NCI-H345 (cell line): ENCODE data around the gene GPR158.

ENCODE experiments used
- DNase-seq: peaks from one replicate; lab custom pipeline; 2025; lab: John Stamatoyannopoulos, UW

The GPR158 gene

DNA sequence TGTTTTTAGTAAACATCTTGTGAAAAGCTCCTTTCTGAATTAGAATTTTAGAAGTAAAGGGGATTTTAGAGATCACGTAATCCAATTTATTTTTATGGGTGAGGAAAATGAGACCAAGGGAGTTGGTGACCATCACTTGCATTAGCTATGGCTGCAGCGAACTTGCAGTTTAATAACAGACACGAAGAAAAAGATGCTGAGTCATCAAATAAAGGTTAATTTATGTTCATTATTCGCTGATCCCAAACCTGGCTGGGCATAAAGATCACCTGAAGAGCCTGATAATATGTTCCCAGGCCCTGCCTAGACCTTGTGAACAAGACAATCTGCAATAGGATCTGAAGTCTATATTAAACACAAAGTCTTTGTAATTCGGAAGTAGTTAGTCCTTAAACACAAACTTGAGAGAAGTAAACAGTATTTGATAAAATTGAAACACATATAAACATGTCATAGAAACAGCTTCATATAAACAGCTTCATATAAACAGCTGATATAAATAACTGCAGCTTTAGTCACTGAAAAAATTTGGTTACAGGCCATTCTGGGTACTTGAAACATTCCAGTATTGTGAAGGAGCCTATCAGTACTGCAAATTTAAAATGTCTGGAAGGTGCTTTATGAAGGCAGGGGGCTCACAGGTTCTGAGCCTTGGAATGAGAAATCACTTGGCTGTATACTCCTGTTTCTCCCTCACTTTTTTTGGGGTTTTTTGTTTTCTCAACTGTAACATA, 16.5 kb downstream of the GPR158 start:
- DNase-seq = no peak

DNA sequence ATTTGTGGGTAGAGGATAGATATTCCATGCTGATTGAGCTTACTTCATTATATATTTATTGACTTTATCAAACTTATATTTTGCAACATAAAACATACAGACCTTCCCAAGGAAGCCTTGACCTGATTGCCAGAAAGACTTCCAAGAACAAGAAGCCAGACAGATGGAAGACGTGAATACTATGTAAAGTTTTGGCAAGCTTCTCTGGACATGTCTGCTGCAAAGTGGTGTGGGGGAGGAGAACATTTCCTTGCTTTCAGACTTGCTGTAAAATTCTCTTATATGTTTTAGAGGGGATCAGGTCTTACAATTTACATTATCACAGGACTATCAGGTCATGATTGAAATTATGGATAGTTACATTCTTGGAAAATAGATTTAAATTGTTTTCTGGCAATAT, 23.4 kb downstream of the GPR158 start:
- DNase-seq = no peak

DNA sequence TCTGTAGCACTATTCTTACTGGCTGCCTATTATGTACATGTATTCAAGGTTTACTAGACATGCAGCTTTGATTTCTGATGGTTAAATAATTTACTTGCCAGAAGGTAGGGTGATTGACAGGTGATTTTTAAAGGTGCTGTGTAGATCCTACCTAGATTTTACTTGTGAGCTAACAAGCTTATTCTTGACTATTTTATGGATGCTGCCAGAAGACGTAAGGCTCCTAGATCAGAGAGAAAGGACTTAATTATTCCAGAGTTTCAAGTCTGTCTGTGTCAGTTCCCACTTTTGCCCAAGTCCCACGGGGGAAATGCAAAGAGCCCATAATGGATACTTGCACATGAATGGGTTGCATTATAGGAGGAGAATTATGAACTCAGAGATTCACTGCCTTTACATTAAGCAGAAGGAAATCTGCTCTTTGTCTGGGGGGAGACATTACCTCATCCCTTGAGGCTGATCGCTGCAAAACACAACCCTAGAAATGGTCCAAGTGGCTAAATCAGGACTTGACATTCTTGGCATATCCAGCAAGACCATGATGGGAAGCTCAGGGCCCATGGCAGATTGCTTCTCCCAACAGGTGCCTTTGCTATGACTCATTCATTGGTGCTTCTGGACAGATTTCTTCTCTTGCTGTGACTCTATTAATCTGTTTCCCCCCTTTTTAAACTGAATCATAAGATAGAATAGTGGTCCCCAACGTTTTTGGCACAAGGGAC, 32.1 kb downstream of the GPR158 start:
- no peak for DNase-seq

DNA sequence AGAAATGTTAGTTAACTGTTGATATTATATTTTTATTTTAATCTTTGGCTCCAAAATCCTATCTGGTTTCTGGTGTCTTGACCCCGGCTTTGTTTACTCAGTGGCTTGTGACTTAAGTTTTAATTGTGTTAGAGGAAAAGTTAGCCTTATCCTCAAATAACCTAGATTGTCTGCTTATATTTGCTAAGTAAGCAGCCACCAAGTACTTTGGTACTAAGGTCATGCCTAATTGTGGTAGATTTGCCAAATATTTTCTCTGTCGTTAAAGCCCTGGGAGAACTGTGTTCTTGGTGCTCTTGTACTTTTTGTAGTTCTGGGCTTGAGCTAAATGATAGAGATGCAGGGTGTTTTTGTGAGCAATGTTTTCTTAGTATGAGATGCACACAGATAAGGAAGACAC, 34.8 kb downstream of the GPR158 start:
- DNase-seq = no peak

DNA sequence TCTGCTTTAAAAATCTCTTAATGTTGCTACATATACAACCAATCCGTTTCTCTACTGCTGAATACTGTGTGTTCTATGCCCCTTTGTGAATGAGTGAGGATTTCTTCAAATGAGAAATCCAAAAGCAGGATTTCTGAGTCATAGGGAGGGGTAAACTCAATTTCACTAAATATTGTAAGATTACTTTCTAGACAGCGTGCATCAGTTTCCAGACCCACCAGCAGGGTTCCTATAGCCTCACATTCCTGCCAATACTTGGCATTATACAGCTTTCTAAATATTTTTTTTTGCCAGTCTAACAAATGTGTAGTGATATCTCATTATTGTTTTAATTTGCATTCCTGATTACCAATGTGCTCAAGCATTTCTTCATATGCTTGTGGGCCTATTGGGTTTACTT, 35.5 kb downstream of the GPR158 start:
- DNase-seq = no peak

DNA sequence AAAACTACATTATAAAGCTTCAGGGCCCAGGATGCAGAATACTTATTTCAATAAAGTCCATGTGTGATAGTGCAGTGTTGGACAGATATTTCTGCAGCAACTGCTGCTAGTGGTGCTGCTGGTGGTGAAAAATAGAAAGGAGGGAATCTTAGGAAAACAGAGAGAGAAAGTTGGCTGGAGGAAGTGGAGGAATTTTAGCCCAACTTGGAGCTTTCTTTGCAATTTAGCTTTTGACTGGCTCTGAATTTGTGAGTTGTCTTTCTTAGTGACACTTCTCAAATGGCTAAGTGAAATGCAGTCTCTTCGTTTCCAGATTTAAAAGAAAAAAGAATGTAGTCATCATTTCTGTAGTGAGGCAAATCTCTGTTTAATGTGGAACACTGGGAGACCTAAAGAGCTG, 45.4 kb downstream of the GPR158 start:
- DNase-seq = no peak

DNA sequence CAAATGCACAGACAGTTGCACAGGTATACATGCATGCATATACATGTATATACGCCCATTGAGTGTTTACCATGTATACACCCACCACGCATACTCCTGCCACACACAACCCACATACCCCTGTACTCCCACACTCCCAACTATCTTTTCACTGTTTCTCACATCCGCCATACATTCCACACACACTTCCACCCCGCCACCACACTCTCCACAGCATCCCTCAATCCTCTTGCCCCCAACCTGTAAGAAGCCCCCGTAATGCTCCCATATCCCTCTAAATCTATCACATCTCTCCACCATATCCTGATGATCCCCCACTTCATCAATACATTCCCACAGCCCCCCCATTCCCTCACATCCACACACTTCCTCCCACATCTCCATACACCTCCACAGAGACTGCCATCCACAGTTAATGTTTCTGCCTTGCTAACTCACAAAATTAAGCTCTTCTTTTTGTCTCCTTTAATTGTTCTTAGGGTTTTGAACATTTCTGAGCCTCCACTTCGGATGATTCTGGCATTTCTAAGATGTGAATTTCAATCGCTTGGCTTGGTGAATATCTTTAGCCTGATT, 47.4 kb downstream of the GPR158 start:
- DNase-seq = no peak

DNA sequence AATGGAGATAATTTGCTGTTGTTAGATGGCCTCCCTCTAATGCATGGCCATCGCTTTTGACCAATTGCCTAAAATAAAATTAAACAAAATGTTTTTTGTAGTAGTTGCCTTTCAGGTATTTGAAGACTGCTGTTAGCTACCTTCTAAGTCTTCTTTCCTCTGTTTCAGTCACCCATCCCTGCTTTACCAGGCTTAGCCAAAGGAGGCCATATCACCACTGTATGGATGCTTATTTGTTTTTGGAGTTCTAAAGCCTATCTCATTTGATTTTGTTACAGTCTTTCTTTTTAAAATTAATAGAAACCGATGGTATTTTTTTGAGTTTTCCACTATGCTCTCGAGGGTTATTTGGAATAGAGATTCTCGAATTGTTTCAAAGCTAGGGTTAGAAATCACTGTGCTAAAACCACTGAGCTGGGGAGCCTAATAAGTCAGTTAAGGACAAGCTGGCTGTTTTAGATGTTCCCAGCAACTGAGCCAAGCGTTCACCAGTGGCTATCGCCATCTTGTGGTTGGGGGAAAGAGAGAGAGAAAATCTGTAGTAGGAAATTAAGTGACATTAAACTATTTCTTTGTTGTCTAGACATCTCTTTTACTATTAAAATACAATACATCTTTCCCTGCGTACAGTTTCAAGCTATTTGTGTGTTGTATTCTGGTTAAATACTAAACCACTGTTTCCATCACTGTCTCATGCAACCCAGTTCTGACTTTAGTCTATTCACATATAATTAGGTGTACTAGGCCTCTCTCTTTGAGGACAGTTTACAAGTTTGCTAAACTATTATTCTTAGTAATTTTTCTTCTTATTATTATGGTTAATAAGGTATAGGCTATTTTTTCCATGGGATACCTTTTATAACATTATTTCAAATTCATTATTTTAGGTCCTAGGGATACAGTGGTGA, 52.2 kb downstream of the GPR158 start:
- peak; percentile 24 for DNase-seq

DNA sequence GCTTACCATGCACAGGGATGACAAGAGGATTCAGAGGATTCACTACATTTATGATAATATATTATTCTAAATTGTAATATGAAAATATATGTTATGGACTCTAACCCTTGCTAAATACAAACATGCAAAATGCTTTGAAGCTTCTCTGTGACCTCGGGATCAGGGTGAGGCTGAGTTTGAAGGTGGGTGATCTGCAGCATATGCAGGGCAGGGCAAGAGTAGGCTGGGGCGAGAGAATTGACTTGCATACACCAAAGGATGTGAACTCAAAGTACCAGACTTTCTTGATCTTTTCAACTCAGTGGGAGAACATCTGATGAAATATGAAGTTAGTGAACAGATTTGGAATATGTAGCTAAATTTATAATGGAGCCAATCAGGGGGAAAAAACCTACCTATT, 57.0 kb downstream of the GPR158 start:
- DNase-seq = no peak

DNA sequence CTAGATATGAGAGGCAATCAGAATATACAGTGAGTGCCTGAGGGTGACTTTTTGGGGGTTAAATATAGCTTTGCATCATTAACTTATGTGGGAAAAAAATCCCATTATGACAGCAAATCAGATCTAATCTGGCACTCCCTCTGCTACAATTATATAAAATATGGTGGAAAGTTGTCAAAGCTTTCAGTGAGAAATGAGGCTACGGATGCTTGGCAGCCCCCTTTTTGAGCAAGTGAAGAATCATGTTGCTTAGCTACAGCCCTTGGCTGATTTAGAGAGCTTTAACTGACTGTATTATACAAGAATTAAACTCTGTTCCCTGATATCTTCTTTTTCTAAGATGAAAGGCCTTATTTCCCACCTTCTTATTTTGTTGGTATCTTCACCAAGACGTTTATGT, 57.4 kb downstream of the GPR158 start:
- DNase-seq = no peak

DNA sequence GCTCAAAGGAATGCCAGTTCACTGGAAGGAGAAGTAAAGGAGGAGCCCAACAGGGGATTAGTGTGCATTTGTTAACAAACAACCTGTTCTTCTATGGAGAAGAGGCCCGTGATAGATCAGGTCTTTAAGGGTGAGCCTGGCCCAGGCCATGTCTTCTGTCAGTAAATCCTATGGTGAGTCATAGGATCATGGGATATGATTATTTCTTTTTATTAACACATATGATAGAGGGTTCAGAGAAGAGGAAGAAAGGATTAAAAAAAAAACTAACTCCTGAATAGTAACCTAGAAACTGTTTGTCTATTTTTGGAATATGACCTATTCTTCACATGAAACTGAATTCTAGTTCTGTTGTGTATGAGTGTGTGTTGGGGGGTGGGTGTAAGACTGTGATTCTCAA, 70.4 kb downstream of the GPR158 start:
- no peak for DNase-seq

DNA sequence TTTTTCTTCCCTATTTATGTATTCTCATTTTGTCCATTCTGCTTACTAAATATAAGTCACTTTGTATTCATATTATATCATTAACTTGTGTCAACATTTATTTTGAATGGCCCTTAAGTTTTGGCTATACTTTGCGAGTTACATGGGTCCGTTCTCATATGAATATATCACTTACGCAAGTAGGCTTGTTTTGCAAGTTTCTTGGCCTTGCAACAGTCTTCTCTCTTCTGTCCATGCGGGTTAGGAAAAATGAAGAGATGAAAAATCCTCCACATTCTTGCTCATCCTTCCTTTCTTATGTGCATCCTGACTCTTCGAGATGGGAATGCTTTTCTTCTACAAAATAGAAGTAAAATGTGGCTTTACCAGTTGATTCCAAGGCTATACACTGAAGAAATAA, 82.8 kb downstream of the GPR158 start:
- no peak for DNase-seq

DNA sequence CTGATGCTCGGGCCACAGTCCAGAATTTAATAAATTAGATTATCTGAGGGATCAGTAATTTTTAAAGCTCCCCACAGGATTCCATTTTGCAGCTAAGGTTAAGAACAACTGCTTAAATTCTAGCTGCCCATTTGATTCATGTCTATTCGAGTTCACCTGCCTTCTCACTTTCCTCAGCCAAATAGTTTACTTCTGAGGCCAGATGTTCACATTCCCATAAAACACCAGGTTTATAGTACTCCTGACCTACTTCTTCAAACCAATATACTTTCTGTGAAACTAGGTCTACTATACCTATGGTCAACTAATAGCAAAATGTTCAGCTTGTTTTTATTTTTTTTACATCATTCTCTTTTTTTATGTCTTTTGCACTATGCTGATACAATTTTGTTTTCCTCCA, 86.3 kb downstream of the GPR158 start:
- DNase-seq = no peak

DNA sequence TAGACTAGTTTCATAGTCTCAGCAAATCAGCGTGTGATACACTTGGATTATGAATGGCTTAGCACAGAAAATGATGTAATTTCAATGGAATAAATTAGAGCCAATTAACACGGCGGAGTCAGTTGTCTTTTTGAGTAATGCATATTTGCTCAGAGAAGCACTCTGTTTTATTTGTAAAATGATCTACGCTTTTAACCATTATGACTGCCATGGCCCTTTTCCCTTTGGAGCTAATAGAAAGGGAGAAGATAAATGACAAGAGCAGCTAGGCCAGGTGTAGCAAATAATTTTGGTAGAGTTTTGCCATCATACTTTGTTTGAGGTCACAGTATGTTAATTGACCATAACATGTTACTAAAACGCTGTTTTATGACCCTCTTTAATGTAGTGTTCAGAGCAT, 86.8 kb downstream of the GPR158 start:
- DNase-seq = no peak

DNA sequence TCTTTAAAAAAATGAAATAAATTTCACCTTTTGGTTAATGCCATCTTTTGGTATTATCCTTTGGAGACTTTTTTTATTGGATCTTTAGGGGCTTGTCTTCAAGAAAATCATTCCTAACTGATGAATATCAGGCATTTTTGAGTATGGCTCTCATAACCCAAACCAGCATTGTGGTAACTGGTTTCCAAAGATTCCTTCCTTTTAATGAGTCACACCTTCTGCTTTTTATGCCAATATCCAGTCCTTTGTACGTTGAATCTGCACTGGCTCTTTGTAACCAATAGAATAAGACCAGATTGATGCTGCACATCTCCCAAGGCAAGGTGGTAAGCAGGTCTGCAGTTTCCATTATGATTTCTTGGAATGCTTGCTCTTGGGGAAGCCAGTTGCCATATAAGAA, 89.1 kb downstream of the GPR158 start:
- no peak for DNase-seq

DNA sequence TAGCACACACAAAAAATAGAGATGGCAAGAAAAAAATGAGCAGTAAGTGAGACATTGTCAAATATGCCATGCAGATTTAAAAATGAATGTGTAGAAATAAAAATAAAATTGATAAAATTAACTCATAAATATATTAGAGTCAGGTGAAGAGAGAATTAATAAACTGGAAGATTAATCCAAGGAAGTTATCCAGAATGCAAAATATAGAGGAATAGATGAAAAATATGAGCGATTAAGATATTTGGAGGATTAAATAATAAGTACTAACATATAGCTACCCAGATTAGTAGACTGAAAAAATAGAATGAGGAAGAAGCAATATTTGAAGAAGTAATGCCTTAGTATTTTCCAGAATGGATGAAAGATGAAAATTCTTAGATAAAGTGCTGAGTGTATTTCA, 103.4 kb downstream of the GPR158 start:
- DNase-seq = no peak

DNA sequence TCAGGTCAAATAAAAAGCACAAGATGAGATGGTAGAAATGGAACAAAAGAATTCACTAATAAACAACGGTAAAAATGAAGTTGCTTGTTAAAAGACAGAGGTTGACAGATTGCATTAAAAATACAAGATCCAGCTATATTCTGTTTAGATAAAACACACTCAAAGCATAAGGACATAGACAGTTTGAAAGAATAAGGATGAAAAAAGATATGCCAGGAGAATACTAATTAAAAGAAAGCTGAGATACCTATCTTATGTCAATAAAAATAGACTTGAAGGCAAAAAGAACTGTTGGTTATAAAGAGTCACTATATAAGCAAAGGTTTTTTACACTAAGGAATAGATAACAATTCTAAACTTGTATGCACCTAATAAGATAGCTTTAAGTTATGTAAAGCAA, 105.3 kb downstream of the GPR158 start:
- DNase-seq = no peak

DNA sequence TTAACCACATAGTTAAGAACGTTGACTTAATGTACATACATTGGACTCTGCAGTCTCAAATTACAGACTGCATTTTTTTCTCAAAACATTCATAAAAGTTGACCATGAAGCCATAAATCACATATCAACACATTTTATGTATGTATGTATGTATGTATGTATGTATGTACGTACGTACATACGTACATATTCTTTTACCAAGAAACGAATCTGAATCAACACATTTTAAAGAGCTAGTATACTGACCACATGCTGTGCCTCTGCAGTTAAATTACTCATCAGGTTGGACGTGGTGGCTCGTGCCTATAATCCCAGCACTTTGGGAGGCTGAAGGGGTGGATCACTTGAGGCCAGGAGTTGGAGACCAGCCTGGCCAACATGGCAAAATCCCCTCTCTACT, 105.8 kb downstream of the GPR158 start:
- no peak for DNase-seq

DNA sequence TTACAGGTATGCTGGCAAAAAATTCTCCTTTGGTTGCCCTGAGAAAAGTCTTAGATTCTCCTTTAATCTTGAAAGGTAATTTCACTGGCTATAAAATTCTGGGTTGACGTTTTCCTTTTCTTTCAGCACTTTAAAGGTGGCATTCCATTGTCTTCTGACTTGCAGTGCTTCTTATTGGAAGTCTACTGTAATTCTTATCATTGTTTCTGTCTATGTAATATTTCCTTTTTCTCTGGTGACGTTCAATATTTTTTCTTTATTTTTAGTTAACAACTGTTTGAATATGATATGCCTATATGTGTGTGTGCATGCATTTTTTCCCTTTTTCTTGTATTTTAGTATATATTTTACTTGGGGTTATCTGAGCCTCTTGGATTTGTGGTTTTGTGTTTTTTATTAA, 111.0 kb downstream of the GPR158 start:
- no peak for DNase-seq

DNA sequence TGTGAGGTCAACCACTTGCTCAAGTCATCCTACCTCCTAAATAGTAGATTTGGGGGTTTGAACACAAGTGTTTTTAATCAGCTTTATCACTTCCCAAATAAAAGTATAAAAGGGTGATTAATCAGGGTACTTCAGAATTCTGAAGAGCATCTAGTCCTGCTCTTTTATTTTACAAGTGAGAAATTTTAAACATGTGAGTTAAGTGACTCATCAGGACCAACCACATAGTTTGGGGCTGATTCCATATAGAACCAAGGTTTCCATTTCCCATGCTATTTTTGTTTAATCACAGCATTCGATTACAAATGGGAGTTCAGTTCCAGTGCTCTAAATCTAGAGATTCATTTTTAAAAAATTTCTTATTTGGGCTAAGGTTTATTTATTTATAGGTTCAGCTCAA, 113.4 kb downstream of the GPR158 start:
- no peak for DNase-seq

DNA sequence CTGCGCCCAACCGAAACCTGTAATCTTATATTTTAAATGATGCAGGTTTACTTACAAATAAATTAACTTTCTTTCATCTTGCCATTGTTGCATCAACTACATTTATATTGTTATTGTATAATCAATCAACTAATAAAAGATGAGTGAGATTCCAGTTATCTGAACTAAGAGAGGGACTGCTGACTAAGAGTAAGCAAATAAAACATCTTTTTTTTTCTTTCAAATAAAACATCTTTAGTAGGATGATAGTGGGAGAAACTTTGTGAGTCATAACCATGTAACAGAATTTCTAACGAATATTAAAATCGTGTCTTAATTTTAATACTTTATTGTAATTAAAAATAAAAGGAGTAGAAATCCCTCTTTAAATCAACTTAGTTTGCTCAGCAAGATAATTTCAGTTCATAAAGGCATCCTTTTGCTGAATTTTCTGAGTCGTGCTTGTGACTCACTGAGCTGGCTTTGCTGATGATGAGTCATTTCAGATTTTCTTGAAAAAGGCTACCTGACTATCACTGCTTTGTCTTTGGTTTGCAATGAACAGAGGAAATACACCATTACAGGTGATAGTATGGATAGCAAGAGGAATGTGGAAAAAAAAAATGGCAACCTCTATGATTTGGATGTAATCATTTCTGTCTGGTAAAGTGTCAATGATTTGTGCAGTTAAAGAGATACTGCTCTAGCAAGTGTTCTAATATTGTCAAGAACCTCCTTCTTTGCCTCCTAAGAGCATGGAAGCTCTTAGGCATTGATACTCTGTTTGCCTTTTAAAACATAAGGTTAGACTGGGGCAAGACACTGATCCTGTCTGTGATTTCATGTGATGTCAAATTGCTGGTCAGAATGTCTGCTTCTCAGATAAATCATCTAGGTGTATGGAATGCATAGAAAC, 119.5 kb downstream of the GPR158 start:
- no peak for DNase-seq

DNA sequence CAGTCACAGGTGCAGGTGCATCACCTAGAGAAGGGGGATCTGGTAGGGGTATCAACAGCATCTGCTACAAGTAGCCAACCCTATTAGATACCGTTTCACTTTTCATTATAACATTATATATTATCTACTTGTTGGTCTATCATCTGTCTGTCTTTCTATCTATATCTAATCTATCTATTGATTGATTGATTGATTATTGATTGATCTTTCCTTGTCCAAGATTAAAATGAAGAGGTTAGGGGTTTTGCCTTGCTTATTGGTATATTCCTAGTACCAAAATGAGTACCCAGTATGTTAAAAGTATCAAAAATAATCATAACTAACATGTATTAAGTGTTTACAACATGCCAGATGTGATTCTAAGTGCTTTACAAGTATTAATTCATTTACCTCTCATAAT, 121.5 kb downstream of the GPR158 start:
- DNase-seq = no peak
